Measurements from ENCODE around the gene BFSP2. TPM values are rescaled to one million over a fixed set of nuclear protein-coding genes. Genes with fewer than 3 reads are reported as not detected.
"Not testable (repeated sequence)": the region's sequence is repeated elsewhere in the genome, so short reads cannot be mapped to it uniquely, and the experiment has no call there.

Gene BFSP2
- total RNA-seq, 1 donor from 2014 or later = not detected

DNA sequence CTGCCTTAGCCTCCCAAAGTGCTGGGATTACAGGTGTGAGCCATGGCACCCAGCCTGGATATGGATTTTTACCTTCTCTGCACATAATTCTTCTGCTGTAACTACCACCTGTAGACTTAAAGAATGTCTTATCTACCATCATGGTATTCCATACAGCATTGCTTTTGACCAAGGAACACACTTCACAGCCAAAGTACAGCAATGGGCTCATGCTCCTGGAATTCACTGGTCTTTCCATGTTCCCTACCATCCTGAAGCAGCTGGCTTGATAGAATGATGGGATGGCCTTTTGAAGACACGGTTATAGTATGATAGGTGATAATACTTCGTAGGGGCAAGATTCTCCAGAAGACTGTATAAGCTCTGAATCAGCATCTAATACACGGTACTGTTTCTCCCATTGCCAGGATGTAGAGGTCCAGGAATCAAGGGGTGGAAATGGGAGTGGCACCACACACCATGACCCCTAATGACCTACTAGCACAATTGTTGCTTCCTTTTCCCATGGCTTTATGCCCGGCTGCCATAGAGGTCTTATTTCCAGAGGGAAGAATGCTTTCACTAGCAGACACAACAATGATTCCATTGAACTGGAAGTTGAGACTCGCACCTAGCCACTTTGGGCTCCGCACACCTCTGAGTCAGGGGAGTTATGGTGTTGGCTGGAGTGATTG is 112.7 kb downstream of the BFSP2 start:
- no peak overlapping the region for H3K4me3 Mint-ChIP-seq
- DNase-seq (ENCODE audit: low read depth, low spot score) = no peak

DNA sequence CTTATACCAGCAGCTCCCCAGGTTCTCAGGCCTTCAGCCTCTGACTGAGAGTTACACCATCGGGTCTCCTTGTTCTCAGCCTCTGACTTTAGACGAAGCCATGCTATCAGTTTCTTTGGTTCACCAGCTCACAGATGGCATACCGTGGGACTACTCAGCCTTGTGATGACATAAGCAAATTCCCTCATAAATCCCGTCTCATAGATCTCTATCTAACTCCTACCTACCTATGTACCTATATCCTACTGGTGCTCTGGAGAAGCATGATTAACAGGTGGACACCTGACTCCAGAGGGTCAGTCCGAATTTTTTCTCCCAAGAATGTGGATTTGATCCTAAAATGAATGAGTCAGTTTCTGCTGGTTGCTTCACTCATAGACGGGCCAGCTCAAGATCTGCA is 114.6 kb downstream of the BFSP2 start:
- TF ChIP-seq, protein P1, sequence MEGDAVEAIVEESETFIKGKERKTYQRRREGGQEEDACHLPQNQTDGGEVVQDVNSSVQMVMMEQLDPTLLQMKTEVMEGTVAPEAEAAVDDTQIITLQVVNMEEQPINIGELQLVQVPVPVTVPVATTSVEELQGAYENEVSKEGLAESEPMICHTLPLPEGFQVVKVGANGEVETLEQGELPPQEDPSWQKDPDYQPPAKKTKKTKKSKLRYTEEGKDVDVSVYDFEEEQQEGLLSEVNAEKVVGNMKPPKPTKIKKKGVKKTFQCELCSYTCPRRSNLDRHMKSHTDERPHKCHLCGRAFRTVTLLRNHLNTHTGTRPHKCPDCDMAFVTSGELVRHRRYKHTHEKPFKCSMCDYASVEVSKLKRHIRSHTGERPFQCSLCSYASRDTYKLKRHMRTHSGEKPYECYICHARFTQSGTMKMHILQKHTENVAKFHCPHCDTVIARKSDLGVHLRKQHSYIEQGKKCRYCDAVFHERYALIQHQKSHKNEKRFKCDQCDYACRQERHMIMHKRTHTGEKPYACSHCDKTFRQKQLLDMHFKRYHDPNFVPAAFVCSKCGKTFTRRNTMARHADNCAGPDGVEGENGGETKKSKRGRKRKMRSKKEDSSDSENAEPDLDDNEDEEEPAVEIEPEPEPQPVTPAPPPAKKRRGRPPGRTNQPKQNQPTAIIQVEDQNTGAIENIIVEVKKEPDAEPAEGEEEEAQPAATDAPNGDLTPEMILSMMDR (conservative IDR thresholded peaks at IDR 0.05) = no peak
- no peaks in the 10 kb centered on the region for H3K27me3 Mint-ChIP-seq (ENCODE audit: low read depth)
- no peaks in the 10 kb centered on the region for H3K4me1 Mint-ChIP-seq
- DNase-seq (ENCODE audit: low read depth, low spot score) = no peak
- H3K27ac Mint-ChIP-seq (ENCODE audit: unreplicated experiment) = no peak overlapping the region
- no peaks in the 10 kb centered on the region for H3K36me3 Mint-ChIP-seq (ENCODE audit: low read depth)
- no peak overlapping the region for H3K4me3 Mint-ChIP-seq
- no peaks in the 10 kb centered on the region for H3K9me3 Mint-ChIP-seq

More for the DNA sequence above, 112.7 kb downstream of the BFSP2 start:
- TF ChIP-seq, protein P1 (conservative IDR thresholded peaks at IDR 0.05) = no peak
- Mint-ChIP-seq H3K27me3 (ENCODE audit: low read depth) (no peaks in the 10 kb centered on the region), H3K27ac (ENCODE audit: unreplicated experiment) (peak overlapping the region; percentile 29), H3K4me1 (no peaks in the 10 kb centered on the region), H3K36me3 (ENCODE audit: low read depth) (no peaks in the 10 kb centered on the region), H3K9me3 (no peaks in the 10 kb centered on the region)

DNA sequence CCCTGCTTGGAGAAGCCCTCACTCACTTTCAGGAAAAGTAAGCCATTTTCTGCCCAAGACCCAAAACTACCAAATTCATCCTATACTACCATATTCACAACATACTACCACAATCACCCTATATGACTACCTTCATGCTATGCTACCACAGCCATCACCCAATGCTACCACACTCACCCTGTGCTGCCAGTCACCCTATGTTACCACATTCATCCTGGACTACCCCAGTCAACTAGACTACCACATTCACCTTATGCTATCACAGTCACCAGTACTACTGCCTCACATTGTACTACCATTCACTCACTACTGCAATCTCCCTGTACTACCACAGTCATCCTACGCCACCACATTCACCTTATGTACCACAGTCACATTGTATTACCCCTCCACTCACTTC is 115.3 kb downstream of the BFSP2 start:
- TF ChIP-seq, protein P1 (conservative IDR thresholded peaks at IDR 0.05) = no peak
- Mint-ChIP-seq H3K27me3 (ENCODE audit: low read depth) (no peaks in the 10 kb centered on the region), H3K36me3 (ENCODE audit: low read depth) (no peaks in the 10 kb centered on the region), H3K4me3 (no peak overlapping the region), H3K27ac (ENCODE audit: unreplicated experiment) (no peak overlapping the region), H3K9me3 (no peaks in the 10 kb centered on the region), H3K4me1 (no peaks in the 10 kb centered on the region)
- DNase-seq (ENCODE audit: low read depth, low spot score) = no peak

DNA sequence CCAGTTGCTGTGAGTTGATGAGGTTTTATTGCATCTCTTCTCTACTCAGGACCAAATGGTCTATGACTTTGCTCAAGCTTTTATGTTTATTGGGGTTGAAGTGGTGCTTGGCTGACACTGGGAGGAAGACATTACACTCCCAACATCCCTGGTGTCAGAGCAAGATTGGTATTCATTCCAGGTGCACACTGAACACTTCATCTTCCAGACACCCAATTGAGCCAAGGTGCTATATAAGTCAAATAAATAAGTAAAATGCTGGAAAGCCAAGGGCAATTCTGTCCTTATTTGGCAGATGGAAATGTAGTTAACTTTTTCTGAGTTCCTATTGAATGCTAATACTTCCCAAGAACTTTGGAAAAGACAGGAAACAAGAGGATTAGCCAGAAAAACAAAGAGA is 120.4 kb downstream of the BFSP2 start:
- H3K27me3 Mint-ChIP-seq (ENCODE audit: low read depth) = no peaks in the 10 kb centered on the region
- DNase-seq (ENCODE audit: low read depth, low spot score) = no peak
- no peak overlapping the region for H3K27ac Mint-ChIP-seq (ENCODE audit: unreplicated experiment)
- H3K36me3 Mint-ChIP-seq (ENCODE audit: low read depth) = no peaks in the 10 kb centered on the region
- no peak overlapping the region for H3K4me3 Mint-ChIP-seq
- H3K9me3 Mint-ChIP-seq = no peaks in the 10 kb centered on the region
- no peaks in the 10 kb centered on the region for H3K4me1 Mint-ChIP-seq
- TF ChIP-seq, protein P1 (conservative IDR thresholded peaks at IDR 0.05) = no peak

DNA sequence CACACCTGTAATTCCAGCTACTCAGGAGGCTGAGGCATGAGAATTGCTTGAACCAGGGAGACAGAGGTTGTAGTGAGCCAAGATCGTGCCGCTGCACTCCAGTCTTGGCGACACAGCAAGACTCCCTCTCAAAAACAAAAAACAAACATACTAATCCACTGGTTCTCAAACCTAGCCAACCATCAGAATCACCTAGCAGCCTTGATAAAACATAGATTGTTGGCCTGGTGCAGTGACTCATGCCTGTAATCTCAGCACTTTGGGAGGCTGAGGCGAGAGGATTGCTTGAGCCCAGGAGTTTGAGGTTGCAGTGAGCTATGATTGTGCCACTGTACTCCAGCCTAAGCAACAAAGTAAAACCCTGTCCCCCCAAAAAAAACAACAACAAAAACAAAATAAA is 121.1 kb downstream of the BFSP2 start:
- not testable (repeated sequence) for H3K27ac Mint-ChIP-seq (ENCODE audit: unreplicated experiment); DNase-seq (ENCODE audit: low read depth, low spot score); H3K27me3 Mint-ChIP-seq (ENCODE audit: low read depth); H3K9me3 Mint-ChIP-seq; H3K36me3 Mint-ChIP-seq (ENCODE audit: low read depth); H3K4me1 Mint-ChIP-seq; H3K4me3 Mint-ChIP-seq

DNA sequence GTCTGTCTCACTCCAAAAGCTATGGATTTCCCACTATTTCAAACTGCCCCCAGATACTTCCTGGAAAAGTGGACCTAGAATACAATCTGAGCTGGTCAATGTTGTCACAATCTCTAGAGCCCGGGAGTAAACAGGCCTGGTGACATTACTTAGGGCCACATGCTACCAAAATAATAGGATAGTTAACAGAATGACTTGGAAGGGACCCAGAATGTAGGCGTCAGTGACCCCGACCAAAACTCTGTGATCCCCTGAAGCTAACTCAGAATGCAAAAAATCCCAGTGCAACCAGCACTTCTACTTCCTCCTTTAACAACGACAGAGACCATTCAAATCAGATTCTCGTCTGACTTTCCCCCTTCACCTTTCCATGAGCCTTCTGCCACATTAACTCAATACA is 122.1 kb downstream of the BFSP2 start:
- DNase-seq (ENCODE audit: low read depth, low spot score) = no peak
- H3K4me1 Mint-ChIP-seq = no peaks in the 10 kb centered on the region
- H3K9me3 Mint-ChIP-seq = no peaks in the 10 kb centered on the region
- no peaks in the 10 kb centered on the region for H3K36me3 Mint-ChIP-seq (ENCODE audit: low read depth)
- H3K27me3 Mint-ChIP-seq (ENCODE audit: low read depth) = no peaks in the 10 kb centered on the region
- no peak overlapping the region for H3K27ac Mint-ChIP-seq (ENCODE audit: unreplicated experiment)
- TF ChIP-seq, protein P1 (conservative IDR thresholded peaks at IDR 0.05) = no peak
- no peak overlapping the region for H3K4me3 Mint-ChIP-seq

DNA sequence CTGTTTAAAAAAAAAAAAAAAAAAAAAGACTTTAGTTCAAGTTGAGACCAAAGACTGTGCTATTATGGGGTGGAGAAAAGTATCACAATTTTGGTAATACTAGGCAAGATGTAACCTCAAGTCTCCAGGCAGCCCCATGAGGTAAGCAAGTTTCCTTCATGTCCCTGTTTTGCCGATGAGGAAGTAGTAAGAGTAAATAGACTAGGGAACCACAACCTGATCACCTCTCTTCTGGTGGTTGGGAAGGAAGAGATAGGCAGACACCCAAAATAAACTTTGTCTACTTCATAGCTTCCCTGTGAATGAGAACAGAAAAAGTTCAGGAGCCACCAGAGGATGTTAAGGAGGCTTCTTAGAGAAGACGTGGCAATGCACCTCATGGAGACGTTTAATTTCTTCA is 123.9 kb downstream of the BFSP2 start:
- H3K4me3 Mint-ChIP-seq; H3K9me3 Mint-ChIP-seq; H3K36me3 Mint-ChIP-seq (ENCODE audit: low read depth); DNase-seq (ENCODE audit: low read depth, low spot score); H3K27me3 Mint-ChIP-seq (ENCODE audit: low read depth); H3K4me1 Mint-ChIP-seq; H3K27ac Mint-ChIP-seq (ENCODE audit: unreplicated experiment): not testable (repeated sequence)
